Activated CD8-positive, alpha-beta T cell treated with anti-CD3 and anti-CD28 coated beads for 36 hours (primary cell): Measurements from ENCODE around the gene C2CD3. TPM values are rescaled to one million over a fixed set of nuclear protein-coding genes. Genes with fewer than 3 reads are reported as not detected.

Experiments used
- ATAC-seq: fragments of 200-7000 bp; cut with Tn5 transposase; one replicate; pipeline ENCODE4 v1.10.0; 2021; ENCODE audit warnings: mild to moderate bottlenecking, moderate library complexity
- CTCF ChIA-PET: fragments of 350-600 bp; sonication (Branson Sonifier 250); formaldehyde crosslinking; loops from one replicate; lab custom pipeline; 2021; ENCODE audit warnings: antibody characterized with exemption; lab: Charles Lee
- POLR2A ChIA-PET: fragments of 350-600 bp; sonication (Branson Sonifier 250); formaldehyde crosslinking; loops from one replicate; lab custom pipeline; 2021; ENCODE audit warnings: antibody characterized with exemption; lab: Charles Lee
- DNase-seq: peaks from one replicate; pipeline ENCODE4 v3.0.0-alpha.2; 2020
- H3K27ac Mint-ChIP-seq: one replicate; pipeline ENCODE4 v1.8.0; 2021; ENCODE audit warnings: mild to moderate bottlenecking, mixed read lengths
- H3K27me3 Mint-ChIP-seq: one replicate; pipeline ENCODE4 v1.8.0; 2021; ENCODE audit warnings: mixed read lengths
- H3K36me3 Mint-ChIP-seq: one replicate; pipeline ENCODE4 v1.8.0; 2021; ENCODE audit warnings: low read depth, mixed read lengths
- H3K4me1 Mint-ChIP-seq: one replicate; pipeline ENCODE4 v1.8.0; 2021; ENCODE audit warnings: low read depth, mixed read lengths
- H3K4me3 Mint-ChIP-seq: one replicate; pipeline ENCODE4 v1.8.0; 2021; ENCODE audit warnings: mild to moderate bottlenecking, moderate library complexity, mixed read lengths
- H3K9me3 Mint-ChIP-seq: one replicate; pipeline ENCODE4 v1.8.0; 2021; ENCODE audit warnings: mixed read lengths
- CTCF ChIP-seq: fragments of 200-600 bp; IDR thresholded peaks from one replicate; pipeline ENCODE4 v1.8.0; 2022; ENCODE audit warnings: antibody characterized with exemption, mild to moderate bottlenecking
- intact Hi-C: fragments of 100-400 bp; cut with micrococcal nuclease; formaldehyde crosslinking; loops from one replicate; pipeline ENCODE4 v1.10.0; 2022
- total RNA-seq, 2 experiments: library from RNA; stranded (reverse); gene quantifications; one replicate each; pipeline ENCODE4 v1.2.3, GENCODE V29; 2021

Gene C2CD3
- total RNA-seq, 2 experiments from 2014 or later: 22.5 to 25.6 TPM

GRCh38 chr11:74030723-74031676, 139.8 kb downstream of the C2CD3 start:
- ATAC-seq (peak; percentile 67), DNase-seq (no peak)
- no peak for TF ChIP-seq CTCF
- Mint-ChIP-seq H3K4me3 (peak overlapping the region; percentile 51), H3K9me3 (no peaks in the 10 kb centered on the region), H3K4me1 (peaks cover 33% of the 10 kb centered on the region), H3K27me3 (no peaks in the 10 kb centered on the region), H3K36me3 (peaks cover 20% of the 10 kb centered on the region), H3K27ac (peak overlapping the region; percentile 86)
- intact Hi-C loops: no loop called here
- CTCF ChIA-PET: interaction anchor here (1.2 to 2.0 kb wide), 3 partner anchors 16 to 67 kb away, joined by 3 to 8 read pairs (median 3); no protein-coding TSS in a partner anchor
- POLR2A ChIA-PET: interaction anchor here (0.6 to 7.2 kb wide), 7 partner anchors 12 to 59 kb away, joined by 3 to 43 read pairs (median 3); partner anchors contain the start of gene UCP2

DNA sequence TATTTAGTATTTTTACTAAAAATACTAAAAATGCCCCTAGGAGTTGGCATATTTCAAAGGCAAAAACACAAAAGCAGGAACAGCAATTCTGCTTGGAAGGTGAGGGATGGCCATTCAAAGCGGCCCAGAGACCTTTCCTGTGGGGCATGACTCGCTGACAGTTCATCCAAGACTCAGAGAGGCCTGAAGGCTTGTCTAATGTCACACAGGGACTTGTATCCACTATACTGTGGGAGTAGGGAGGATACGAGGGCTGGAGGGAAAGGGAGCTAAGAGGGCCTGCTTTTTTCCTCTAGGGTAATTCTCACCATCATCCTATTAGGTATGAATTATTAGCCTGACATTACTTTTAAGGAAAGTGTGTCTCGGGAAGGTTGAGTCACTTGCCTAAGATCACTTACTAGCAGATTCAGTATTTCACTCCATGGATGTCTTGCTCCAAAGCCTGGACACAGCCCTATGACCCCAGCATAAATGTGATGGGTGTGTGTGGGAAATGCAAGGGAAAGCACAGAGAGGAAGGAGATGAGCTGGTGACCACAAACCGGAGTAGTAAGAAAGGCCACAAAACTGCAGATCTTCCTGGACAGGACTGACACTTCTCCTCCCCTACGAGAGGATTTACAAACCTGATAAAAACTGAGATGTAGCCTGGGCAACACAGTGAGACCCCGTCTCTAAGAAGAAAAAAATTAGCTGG, 145.2 kb downstream of the C2CD3 start:
- Mint-ChIP-seq H3K27me3 (no peaks in the 10 kb centered on the region), H3K36me3 (peaks cover 23% of the 10 kb centered on the region), H3K4me1 (peaks cover 37% of the 10 kb centered on the region), H3K9me3 (no peaks in the 10 kb centered on the region), H3K27ac (peak overlapping the region; percentile 65), H3K4me3 (no peak overlapping the region)
- ChIA-PET POLR2A (interaction anchor here (1.0 kb wide), 1 partner anchor 53 kb away, joined by 3 read pairs; no protein-coding TSS in a partner anchor), CTCF (interaction anchor here (1.2 to 1.4 kb wide), 2 partner anchors 12 to 46 kb away, joined by 3 read pairs; no protein-coding TSS in a partner anchor)
- DNase-seq (no peak), ATAC-seq (no peak)
- intact Hi-C loops: no loop called here
- no peak for TF ChIP-seq CTCF

- ChIA-PET POLR2A (interaction anchor here (17.6 kb wide), 1 partner anchor 47 kb away, joined by 269 read pairs; the partner anchor contains the start of gene UCP2), CTCF (no interaction called here)
- H3K4me1 Mint-ChIP-seq: peaks cover 29% of the 10 kb centered on the region
- no peaks in the 10 kb centered on the region for H3K27me3 Mint-ChIP-seq
- peak overlapping the region; percentile 33 for H3K27ac Mint-ChIP-seq
- intact Hi-C loops: no loop called here
- ATAC-seq (peak; percentile 13), DNase-seq (peak; percentile 83)
- H3K36me3 Mint-ChIP-seq: peaks cover 23% of the 10 kb centered on the region
- no peak for TF ChIP-seq CTCF
- H3K4me3 Mint-ChIP-seq: no peak overlapping the region
- H3K9me3 Mint-ChIP-seq: no peaks in the 10 kb centered on the region
These were observed 146.4 kb downstream of the C2CD3 start for GRCh38 chr11:74024261-74025029.

- ChIA-PET POLR2A (interaction anchor here (17.6 kb wide), 1 partner anchor 46 kb away, joined by 269 read pairs; the partner anchor contains the start of gene UCP2), CTCF (no interaction called here)
- Mint-ChIP-seq H3K4me3 (no peak overlapping the region), H3K36me3 (peaks cover 19% of the 10 kb centered on the region), H3K27ac (no peak overlapping the region), H3K4me1 (peaks cover 26% of the 10 kb centered on the region), H3K27me3 (no peaks in the 10 kb centered on the region), H3K9me3 (no peaks in the 10 kb centered on the region)
- no peak for TF ChIP-seq CTCF
- DNase-seq: no peak
- ATAC-seq: no peak
- intact Hi-C loops: no loop called here
These were observed 147.5 kb downstream of the C2CD3 start for GRCh38 chr11:74023276-74023675.
